GM19467 (cell line): Measurements from ENCODE around the gene CD55.
"Not testable (repeated sequence)": the region's sequence is repeated elsewhere in the genome, so short reads cannot be mapped to it uniquely, and the experiment has no call there.

Experiments used
- ATAC-seq: cut with Tn5 transposase; IDR thresholded peaks from one replicate; pipeline ENCODE4 v1.9.1; 2021; ENCODE audit warnings: mild to moderate bottlenecking, moderate library complexity; ENCODE audit not compliant: unreplicated experiment

Gene CD55

DNA sequence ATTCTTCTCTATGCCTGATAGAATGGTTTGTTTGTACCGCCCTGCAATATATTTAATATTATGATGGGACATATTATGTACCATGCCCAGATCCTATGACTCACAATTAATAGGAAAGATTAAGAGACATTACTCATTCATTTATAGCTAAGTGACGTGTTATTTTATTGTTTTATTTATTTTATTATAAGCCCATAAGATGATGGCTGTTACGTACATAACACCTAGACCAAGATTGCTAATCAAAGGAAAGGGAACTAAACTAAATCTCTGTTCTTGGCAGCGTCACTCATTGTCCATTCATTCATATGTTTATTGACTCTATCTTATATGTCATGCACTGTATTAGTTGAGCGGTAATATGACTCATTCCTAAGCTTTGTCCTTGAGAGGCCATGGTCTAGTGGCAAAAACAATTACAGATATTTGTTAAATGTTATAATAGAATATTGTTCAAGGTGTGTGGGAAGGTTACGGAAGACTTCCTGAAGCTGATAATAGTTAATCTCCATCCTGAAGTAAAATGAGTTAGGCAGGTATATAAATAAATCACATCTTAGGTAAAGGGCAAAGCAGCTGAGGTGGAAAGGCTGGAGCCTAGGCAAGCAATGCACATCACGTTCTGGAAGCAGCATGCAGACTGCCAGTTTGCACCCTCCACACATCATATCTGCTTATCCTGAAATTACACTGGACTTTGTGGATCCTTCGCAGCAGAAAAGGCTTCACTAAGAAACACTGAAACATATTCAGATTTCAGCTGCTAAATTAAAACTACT, 16.6 kb upstream of the CD55 start:
- no peak for ATAC-seq

DNA sequence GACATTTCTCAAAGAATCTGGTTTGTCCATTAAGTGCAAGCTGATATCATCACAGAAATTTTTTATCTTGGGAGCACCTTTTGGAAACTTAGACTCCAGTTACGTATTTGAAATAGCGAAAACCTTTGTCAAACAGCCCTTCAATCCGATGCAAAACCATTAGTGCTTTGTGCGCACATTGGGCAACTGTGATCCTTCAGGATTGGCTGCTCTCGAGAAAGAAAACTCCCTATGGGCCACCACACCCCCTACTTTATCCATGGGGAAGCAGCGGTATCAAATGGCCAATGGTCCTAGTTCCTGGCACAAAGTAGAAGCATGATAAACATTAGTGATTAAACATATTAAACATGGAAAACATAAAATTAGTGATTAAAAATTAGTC, 16.0 kb upstream of the CD55 start:
- no peak for ATAC-seq

DNA sequence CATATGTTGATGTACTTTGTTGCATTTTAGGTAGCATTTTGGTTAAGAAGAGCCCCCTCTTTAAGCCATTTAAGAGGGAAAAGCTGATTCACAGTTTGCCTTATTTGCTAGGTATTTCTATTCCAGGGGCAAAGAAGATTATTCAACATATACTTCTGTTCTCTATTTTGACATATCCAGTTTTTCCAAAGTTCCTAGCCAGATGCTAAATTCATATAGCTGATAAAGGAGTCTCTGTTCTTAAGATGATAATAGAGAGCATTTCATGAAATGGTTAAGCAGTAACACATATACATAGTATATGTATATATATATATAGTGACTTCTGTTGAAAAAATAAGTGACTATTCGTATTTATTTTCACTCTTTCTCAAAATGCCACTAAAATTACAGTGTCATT, 15.5 kb upstream of the CD55 start:
- no peak for ATAC-seq

DNA sequence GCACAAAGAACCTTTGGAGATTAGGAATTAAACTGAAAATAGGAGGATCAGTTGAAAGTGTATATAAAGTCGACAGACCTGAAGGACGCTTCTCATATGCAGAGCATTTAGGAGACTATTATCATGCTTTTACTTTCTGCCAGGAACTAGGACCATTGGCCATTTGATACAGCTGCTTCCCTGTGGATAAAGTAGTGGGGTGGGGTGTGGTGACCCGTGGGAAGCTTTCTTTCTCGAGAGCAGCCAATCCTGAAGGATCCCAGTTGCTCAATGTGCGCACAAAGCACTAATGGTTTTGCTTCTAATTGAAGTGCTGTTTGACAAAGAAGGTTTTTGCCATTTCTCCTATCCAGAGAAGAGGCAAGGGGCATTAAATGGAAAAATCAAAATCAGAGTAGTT, 14.9 kb upstream of the CD55 start:
- no peak for ATAC-seq

DNA sequence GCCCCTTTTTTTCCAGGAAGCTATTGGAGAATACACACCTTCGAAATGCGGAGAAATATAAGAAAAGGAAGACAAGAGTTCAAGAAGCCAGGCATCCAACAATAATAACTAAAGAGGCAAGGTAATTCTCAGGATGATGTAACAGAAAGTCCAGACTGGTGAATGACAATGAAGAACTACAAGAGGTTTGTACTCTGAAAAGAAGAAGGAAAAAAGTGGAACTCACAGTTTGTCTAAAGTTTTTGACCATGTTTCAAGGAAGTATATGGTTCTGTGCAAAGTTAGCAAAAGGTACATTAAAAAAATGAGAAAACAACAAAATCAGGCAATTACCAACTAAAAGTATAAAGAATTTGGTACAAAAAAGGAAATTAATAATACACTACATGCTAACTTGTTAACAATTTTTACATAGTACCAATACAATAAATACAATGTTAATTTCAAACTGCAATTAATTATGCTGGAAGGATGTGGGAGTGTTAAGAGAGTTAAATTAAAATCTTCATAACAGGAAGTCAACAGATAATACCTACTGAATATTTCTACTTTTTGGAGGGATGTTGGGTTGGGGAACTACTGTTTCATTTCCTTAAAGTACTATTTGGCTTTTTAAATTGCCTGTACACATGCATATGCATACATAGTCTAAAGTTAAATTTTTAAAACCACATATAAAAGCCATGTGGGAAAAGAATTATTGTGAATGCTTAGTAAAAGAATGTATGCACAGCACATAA, 12.9 kb upstream of the CD55 start:
- ATAC-seq: no peak

DNA sequence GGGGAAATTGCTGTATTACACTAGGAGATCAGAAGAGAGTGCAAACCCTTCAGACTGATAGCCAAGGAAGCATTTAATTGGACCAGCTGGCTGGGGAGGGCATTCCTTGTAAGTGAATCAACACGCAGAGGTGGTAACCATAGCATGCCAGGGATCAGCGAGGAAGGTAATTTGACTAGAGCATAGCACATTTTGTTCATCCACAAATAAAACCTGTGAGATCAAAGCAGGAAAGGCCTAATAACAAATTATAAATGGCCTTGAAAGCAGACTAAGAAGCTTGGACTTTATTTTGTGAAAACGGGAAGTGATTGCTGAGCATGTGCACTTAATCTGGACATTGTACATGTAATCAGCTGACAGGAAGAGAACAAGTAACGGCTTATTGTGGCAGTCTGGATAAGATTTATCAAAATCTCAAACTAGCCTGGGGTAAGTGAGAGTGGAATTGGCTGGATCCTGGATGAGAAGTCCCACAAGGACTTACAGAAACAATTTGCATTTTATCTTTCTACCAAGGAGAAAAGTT, 11.7 kb upstream of the CD55 start:
- ATAC-seq: no peak

DNA sequence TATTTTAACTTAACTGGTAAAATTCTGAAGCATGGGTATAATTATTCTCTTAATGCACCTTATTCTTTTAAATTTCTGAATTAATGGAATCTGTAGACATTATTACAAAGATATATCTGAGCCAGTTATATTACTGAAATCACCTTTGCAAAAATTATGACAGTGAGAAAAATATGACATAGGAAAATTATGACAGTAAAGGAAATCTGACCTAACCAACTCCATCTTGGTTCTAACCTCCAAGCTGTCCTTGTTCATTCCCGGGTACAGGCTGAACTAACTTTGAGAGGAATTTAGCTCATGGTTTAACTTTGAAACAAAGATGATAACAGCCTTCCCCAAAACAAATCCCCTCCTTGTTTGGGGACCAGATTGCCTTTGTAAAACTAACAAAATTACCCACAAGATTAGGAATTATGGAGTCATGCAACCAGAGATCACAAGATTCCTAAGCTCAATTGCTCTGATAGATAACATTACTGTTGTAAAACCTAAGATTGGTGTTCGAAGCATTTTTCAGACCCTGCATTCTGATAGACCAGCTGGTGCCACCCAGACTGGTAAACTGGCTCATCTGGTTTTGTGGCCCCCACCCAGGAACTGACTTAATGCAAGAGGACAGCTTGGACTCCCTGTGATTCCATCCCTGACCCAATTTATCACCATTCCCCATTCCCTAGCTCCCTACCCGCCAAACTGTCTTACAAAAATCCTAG, 9.4 kb upstream of the CD55 start:
- no peak for ATAC-seq

DNA sequence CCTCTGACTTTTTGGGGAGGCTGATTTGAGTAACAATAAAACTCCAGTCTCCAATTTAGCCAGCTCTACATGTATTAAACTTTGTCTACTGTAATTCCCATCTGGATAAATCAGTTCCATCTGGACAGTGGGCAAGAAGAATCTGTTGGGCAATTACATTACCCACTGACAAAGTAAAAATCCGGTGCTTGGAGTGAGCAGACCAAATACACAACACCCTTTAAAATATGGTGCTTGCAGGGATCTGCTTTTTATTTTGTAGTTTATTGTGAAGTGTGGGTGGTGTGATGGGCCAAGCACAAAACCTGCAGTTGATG, 8.9 kb upstream of the CD55 start:
- ATAC-seq: no peak

DNA sequence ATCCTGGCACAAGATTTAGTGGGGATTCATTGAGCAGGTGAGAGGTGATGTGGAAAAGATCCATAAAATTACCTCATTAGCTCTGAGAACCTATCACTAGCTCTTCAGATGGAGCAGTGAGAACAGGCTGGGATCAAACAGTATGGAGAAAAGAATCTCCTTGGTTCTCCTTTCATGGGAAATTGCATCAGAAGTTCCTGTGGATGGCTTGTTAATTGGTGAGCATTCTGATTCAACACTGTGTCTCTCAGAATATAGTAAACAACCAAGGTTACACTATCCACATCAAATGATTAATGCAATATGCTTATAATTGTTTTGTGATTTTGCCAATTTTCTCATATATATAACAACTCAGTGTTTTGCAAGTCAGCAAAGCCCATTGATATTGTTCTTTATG, 8.3 kb upstream of the CD55 start:
- ATAC-seq: no peak

DNA sequence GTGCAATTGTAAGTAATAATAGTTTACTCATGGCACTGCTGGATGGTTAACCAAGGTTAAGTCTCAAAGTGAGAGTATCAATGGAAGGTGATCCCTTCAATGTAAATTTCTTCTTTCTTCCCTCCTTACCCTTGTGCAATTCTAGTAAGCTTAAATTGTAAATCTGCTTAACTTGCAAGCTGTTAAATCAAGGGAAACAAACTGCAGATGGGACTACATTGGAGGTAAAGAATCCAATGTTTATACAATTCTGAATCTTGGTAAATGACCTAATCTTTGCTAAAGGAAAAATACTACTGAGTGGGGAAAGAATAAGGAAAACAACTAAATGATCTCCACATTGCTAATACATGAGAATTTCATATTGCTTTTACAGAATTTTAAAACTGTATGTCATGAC, 6.7 kb upstream of the CD55 start:
- ATAC-seq: no peak

DNA sequence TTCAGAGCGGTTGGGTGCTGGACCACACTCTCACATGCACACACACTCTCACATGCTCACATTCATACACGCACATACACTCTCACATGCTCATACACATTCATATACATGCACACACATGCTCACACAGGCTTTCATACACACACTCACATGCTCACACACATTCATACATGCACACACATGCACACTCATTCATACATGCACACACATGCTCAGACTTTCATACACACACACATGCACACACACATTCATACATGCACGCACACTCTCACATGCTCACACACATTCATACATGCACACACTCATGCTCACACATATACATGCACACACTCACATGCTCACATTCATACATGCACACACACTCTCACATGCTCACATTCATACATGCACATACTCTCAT, 6.0 kb upstream of the CD55 start:
- ATAC-seq: no peak

DNA sequence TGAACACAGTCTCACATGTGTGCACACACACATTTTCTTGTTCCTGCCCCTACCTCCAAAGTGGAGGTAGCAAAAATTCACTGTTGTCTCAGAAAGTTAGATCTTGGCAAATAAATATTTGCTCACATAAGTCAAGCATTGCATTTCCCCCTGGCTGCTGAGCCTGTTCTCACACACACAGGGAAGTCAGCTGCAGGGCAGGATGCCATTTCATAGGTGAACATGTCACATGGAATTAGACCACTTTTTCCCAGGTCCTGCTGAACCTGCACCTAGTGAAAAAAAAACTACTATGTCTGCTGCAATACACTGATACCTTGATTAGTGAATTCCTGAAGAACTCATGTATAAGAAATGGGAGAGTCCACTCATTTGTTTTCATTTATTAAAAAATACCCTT, 5.3 kb upstream of the CD55 start:
- ATAC-seq: no peak

DNA sequence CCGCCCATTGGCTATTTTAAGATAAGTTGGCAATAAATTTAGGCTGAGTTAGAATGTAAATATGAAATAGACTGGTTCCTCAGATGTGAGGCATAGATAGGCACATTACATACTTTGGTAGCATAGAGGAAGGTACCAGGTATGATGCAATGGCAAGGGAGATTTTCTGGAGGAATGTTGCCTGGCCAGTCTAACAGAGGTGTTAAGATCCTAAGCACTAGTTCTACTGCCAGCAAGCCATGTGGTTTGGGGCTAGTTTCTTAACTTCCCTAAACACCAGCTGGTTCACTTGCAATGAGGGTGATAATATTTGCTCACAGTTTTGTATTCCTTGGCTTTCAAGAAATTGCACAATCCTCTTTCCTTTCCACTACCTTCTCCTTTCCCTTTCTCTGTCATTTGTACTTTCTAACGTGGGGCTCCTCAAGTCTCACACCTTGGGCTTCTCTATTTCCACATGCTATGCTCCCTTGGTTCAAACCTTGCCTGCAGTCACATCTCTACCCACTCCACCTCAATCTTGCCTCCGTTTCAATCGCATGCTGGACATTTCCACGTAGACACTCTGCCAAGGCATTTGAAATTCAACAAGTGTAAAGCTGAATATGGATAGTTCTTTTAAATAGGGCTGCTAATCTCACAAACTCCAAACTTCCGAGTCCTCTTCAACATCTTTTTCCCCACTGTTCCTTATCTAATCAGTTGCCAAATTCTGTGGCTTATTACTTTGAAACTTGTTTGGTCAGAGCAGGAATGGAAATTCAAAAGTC, 4.7 kb upstream of the CD55 start:
- no peak for ATAC-seq

DNA sequence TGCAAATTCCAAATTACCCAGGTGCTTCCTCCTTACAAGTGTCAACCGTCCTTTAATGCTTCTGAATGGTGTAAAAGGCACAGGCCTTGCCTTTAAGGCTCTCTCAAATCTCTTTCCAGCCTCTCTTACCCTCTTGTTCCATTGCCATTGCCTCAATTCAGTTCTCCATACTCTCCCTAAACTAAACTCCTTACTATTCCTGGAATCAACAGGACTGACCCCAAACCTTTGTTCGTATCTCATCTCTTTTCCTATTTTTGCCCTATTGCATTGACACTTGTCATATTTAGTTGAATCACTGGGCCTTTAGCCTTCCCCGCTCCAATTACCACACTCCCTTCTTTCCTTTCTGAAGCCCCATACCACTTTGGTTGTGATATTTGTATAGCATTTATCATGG, 3.9 kb upstream of the CD55 start:
- ATAC-seq: no peak

DNA sequence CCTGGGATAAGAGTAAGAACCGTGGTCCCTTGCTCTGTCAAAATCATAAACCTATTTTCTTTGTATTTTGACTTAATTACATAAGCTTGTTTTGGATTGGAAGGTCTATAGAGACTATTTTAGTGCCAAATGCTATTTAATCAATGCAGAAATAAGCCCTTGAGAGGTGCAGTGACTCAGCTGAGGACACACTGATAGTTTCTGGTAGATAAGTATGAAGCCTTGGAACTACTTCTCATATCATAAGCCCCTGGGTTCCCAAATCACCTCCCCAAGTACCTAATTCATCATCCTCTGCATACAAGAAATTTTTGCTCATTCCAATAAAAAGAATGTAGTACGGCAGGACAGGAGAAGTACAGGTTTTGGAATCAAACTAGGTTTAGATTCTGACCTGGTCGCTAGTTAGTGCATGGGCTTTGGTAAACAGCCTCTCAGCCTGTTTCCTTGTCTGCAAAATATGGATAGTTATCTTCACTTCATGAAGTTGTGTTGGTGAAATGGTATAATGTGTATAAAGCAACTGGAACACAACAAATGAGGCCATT, 3.3 kb upstream of the CD55 start:
- no peak for ATAC-seq

DNA sequence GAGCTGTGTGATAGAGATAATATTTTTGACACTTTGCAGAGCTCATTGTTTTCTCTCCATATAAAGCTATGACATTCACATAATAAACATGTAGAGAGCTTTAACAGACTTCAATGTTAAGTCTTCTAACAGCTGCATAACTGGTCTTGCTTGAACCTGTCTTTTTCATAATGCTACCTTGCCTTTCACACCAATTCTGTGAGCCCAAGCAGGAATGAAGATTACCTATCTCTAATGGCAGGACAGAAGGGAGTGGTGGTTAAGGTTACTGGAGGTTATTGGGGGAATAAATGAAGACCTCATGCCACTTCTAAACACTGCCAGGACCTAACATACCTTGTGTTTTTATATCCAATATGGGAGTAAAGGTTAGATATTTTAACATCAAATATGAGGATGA, 2.3 kb upstream of the CD55 start:
- ATAC-seq: no peak

DNA sequence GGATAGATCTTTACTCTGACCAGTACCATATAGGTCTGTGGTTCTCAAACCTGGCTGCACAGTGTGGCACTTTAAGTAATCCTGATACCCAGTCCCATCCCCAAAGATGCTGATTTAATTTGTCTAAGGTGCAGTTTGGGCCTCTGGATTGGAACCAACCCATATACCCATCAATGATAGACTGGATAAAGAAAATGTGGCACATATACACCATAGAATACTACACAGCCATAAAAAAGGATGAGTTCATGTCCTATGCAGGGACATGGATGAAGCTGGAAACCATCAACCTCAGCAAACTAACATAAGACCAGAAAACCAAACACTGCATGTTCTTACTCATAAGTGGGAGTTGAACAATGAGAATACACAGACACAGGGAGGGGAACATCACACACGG, 1.4 kb upstream of the CD55 start:
- not testable (repeated sequence) for ATAC-seq

DNA sequence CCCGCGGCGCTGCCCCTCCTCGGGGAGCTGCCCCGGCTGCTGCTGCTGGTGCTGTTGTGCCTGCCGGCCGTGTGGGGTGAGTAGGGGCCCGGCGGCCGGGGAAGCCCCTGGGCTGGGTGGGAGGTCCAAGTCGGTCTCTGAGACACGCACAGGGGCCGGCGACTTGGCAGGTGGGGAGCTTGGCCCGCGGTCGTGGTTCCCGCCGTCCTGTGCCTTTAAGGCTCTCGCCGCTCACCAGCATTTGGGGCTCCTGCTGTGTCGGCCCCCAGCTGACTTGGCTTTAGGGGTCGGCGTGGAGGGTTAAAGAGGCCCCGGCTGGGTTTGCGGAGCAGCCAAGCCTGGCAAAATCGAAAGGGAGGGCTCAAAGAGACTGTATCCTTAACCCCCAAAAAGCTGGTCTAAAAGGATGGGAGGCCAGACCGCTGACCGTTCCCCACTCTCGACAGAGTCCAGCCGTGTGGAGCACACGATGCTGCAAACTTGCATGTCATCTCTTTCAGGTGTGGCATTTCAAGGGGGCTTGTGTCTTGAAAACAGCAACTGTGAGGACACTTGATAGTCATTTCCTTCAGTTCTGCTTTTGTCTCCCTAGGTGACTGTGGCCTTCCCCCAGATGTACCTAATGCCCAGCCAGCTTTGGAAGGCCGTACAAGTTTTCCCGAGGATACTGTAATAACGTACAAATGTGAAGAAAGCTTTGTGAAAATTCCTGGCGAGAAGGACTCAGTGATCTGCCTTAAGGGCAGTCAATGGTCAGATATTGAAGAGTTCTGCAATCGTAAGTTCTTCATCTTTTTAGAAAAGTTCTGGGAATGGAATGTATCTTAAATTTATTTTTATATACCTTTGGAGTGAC, 540 bp downstream of the CD55 start:
- ATAC-seq: no peak

DNA sequence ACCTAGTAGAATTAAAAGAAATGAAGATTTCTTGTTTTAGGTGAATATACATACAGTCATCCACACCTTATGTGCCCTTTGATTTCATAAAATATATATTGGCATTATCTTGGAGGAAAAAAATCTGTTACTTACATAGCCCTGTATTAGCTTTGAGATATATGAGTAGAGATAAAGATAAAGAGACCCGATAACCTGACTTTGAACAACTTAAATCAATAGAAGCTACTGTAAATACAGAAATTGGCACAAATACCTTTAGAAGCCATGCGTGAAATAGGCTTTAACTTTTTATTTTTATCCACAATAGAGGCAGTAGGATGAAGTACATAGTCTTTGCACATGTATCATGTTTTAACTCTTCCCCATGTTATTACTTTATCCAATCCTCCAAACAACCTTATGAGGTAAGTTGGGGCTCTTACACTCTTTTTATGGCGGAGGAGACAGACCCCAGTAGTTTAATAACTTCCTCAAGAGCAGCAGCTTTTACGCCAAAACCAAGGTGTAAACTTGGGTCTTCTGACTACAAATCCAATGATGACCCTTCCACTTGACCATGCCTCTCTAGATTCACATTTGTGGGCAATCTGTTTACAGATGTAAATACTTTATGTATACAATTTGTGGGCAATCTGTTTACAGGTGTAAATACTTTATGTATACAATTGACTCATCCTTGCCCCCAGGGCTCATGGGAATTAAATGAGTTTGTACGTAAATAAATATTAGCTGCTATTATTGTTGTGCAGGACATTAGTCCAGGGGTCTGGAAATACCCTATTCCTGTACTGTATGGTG, 2.1 kb downstream of the CD55 start:
- no peak for ATAC-seq
